ENCODE measurements around the gene VWA7. TPM values are rescaled to one million over a fixed set of nuclear protein-coding genes. Genes with fewer than 3 reads are reported as not detected.

Gene VWA7
- total and polyA plus RNA-seq, 12 donors: 0.17 to 8.1 (median 0.68) TPM

DNA sequence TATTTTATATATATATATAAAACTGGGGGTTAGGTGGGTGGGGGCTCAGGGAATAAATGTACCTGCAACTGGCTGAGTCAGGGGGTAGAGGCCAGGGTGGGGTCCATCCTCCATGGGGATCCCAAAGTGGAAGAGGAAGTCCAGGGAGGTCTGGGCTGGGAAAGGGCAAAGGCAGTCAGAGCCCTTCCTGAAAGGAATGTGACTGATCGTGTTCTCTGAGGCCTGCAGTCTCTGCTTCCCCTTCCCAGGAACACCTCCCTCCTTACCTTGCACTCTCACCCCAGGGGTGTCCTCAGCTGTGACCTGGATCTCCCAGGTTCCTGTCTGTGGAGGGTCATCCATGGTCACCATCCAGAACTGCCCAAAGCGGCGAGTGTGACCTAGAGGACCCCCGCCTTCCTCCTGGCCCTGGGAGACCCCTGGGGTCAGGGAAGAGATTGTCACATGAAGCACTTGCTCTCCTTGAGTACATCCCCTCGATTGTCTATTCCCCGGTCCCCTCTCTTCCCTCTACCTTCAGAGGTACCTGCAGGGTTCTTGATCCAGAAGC, 10.0 kb downstream of the VWA7 start:
- H3K27ac ChIP-seq: no peak overlapping the region
- H3K4me3 ChIP-seq: no peak overlapping the region
- intact Hi-C loops (cut with DNase I): loop anchor here in 1 of 2 donors (5.0 kb wide), 1 partner anchor 85 kb away; the partner anchor contains the start of gene LY6G5C
- 63 to 77% (median 73%) methylated on average over 4 to 6 of the region's 6 CpGs for WGBS, 4 donors
- no peaks in the 10 kb centered on the region for H3K4me1 ChIP-seq (replicated peaks in 1 of 2)
- no peaks in the 10 kb centered on the region for H3K27me3 ChIP-seq
- H3K36me3 ChIP-seq (replicated peaks in 1 of 2): no peaks in the 10 kb centered on the region
- DNase-seq: no peak
- no peaks in the 10 kb centered on the region for H3K9me3 ChIP-seq (replicated peaks in 1 of 3)
- TF ChIP-seq POLR2A (IDR thresholded peaks at IDR 0.05): no peak
- TF ChIP-seq, protein P1, sequence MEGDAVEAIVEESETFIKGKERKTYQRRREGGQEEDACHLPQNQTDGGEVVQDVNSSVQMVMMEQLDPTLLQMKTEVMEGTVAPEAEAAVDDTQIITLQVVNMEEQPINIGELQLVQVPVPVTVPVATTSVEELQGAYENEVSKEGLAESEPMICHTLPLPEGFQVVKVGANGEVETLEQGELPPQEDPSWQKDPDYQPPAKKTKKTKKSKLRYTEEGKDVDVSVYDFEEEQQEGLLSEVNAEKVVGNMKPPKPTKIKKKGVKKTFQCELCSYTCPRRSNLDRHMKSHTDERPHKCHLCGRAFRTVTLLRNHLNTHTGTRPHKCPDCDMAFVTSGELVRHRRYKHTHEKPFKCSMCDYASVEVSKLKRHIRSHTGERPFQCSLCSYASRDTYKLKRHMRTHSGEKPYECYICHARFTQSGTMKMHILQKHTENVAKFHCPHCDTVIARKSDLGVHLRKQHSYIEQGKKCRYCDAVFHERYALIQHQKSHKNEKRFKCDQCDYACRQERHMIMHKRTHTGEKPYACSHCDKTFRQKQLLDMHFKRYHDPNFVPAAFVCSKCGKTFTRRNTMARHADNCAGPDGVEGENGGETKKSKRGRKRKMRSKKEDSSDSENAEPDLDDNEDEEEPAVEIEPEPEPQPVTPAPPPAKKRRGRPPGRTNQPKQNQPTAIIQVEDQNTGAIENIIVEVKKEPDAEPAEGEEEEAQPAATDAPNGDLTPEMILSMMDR (IDR thresholded peaks at IDR 0.05): no peak

DNA sequence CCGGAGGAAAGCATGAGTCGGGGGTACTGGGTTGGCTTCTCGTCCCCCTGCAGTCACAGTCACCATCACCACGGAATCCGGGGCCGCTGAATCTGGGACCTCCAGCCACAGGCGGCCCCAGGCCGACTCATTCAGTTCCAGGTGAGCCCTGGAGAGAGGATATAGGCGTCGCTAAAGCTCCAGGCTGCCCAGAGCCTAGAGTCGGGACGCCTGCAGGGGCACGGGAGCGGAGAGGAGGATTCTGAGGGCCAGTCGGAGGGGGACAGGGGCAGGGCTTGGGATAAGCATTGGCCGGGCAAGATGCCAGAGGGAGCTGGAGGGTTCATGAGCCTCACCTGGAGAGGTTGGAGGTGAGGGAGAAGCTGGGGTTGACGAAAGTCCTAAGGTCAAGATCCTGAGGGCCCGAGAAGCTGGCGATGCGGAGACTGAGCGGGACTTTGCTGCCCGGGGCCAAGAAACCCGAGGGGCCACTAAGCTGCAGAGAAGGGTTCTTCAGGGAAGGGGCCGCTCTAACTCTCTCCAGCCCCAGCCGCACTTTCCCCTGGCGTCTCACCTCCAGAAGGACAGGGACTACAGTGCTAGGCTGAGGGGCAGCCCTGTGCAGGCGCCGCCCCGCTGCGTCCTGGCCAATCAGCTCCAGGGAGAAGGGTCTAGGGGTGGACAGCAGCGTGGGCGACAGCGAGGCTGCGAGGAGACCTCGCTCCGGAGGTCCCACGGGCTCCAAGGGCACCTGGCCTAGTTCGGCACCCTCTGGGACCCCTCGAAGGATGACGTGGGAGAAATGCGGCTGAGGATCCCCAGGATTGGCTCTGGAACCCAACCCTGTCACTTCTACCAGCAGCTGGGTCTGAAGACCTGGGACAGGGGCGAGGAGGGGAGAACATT, 11.0 kb downstream of the VWA7 start:
- TF ChIP-seq, protein P1 (IDR thresholded peaks at IDR 0.05): no peak
- TF ChIP-seq POLR2A (IDR thresholded peaks at IDR 0.05): no peak
- intact Hi-C loops (cut with DNase I): loop anchor here in 1 of 2 donors (5.0 kb wide), 1 partner anchor 84 kb away; the partner anchor contains the start of gene LY6G5C
- DNase-seq: no peak
- 45 to 58% (median 49%) methylated on average over 28 to 42 of the region's 42 CpGs for WGBS, 4 donors
- Histone ChIP-seq H3K4me1 (replicated peaks in 1 of 2) (no peaks in the 10 kb centered on the region), H3K27me3 (no peaks in the 10 kb centered on the region), H3K36me3 (replicated peaks in 1 of 2) (no peaks in the 10 kb centered on the region), H3K27ac (no peak overlapping the region), H3K9me3 (replicated peaks in 1 of 3) (no peaks in the 10 kb centered on the region), H3K4me3 (no peak overlapping the region)

DNA sequence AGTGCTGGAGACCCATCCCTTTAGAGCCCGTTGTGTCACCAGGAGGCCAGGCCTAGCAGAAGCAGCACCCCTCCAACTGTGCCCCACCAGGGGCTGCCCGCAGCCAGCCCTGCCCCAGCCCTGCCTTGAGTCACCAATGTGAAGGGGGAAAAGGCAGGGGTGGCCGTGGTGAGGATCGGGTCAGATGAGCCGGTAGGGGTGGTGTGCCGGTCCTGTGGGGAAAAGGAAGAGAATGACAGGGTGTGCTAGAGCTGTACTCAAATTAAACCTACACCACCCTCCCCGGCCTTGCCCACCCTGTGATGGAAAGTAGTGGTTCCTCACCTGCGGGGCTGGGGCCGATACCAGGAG, 11.6 kb downstream of the VWA7 start:
- Histone ChIP-seq H3K4me3 (no peak overlapping the region), H3K27ac (no peak overlapping the region), H3K4me1 (replicated peaks in 1 of 2) (no peaks in the 10 kb centered on the region), H3K36me3 (replicated peaks in 1 of 2) (no peaks in the 10 kb centered on the region), H3K27me3 (no peaks in the 10 kb centered on the region), H3K9me3 (replicated peaks in 1 of 3) (no peaks in the 10 kb centered on the region)
- 86 to 90% (median 89%) methylated on average over 9 of the region's 9 CpGs for WGBS, 4 donors
- TF ChIP-seq, protein P1 (IDR thresholded peaks at IDR 0.05): no peak
- no peak for TF ChIP-seq POLR2A (IDR thresholded peaks at IDR 0.05)
- intact Hi-C loops (cut with DNase I): loop anchor here in 1 of 2 donors (5.0 kb wide), 1 partner anchor 83 kb away; the partner anchor contains the start of gene LY6G5C
- DNase-seq: no peak

DNA sequence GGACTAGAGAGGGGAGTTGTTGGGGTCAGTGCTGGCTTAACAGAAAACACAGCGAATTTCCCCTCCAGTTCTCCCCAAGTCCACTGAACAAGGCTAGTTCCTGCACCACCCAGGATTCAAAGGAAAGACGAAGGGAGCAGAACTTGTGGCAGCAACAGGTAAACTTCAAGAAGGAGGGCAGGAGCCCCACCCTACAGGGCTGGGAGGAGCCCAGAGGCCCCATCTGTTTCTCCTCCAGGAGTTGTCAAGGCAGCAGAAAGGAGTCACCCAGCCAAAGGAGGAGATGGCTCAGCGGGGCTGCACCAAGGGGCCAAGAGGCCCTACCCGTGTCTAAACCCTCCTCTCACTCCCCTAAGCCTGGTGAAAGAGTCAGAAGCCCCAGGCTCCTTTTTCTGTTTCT, 12.9 kb downstream of the VWA7 start:
- 93 to 95% (median 94%) methylated on average over 2 to 4 of the region's 4 CpGs for WGBS, 4 donors
- Histone ChIP-seq H3K4me3 (no peak overlapping the region), H3K9me3 (replicated peaks in 1 of 3) (no peaks in the 10 kb centered on the region), H3K27me3 (no peaks in the 10 kb centered on the region), H3K4me1 (replicated peaks in 1 of 2) (no peaks in the 10 kb centered on the region), H3K36me3 (replicated peaks in 1 of 2) (no peaks in the 10 kb centered on the region), H3K27ac (no peak overlapping the region)
- no peak for TF ChIP-seq POLR2A (IDR thresholded peaks at IDR 0.05)
- TF ChIP-seq, protein P1 (IDR thresholded peaks at IDR 0.05): no peak
- no peak for DNase-seq
- intact Hi-C loops (cut with DNase I): no loop called here
